IMR-90 (cell line): ENCODE measurements around the gene TFCP2. TPM values are rescaled to one million over a fixed set of nuclear protein-coding genes. Genes with fewer than 3 reads are reported as not detected.

Source experiments
- ATAC-seq: fragments of 200-7000 bp; cut with Tn5 transposase; 2 replicates; pipeline ENCODE4 v1.9.1; 2020; ENCODE audit warnings: low read depth, mild to moderate bottlenecking, moderate library complexity
- BruUV-seq: library from RNA; stranded (reverse); fragments of 400-500 nt; replicated peaks from 2 replicates; lab custom pipeline; 2021; lab: Mats Ljungman, UMichigan
- CTCF ChIA-PET: fragments of 300-600 bp; formaldehyde crosslinking; extraction: SDS; loops from one replicate; lab custom pipeline; 2021; ENCODE audit warnings: antibody characterized with exemption; lab: Yijun Ruan, JAX
- POLR2A ChIA-PET: fragments of 300-600 bp; sonication (Branson Sonifier 250); formaldehyde crosslinking; loops from one replicate; lab custom pipeline; 2022; ENCODE audit warnings: antibody characterized with exemption; ENCODE audit not compliant: unreplicated experiment; lab: Charles Lee
- DNase-seq: peaks from one replicate; pipeline ENCODE4 v3.0.0; 2013
- H2AFZ ChIP-seq: replicated peaks from 2 replicates; pipeline ENCODE3; 2013; ENCODE audit warnings: low read length, mild to moderate bottlenecking; ENCODE audit not compliant: poor library complexity
- H2AK5ac ChIP-seq: 2 replicates; pipeline ENCODE4 v1.6.1; 2013; ENCODE audit warnings: low read depth, low read length, inconsistent platforms
- H2AK9ac ChIP-seq: replicated peaks from 2 replicates; pipeline ENCODE3; 2013; ENCODE audit warnings: mild to moderate bottlenecking, low read depth, low read length, moderate library complexity; ENCODE audit not compliant: poor library complexity
- H2BK120ac ChIP-seq: 2 replicates; pipeline ENCODE4 v1.6.1; 2013; ENCODE audit warnings: low read depth, low read length, inconsistent platforms
- H2BK15ac ChIP-seq: 3 replicates; pipeline ENCODE4 v1.6.1; 2013; ENCODE audit warnings: low read depth, low read length, inconsistent platforms
- H2BK20ac ChIP-seq: 2 replicates; pipeline ENCODE4 v1.6.1; 2013; ENCODE audit warnings: low read depth, mild to moderate bottlenecking, inconsistent platforms, low read length, moderate library complexity
- H2BK5ac ChIP-seq: 2 replicates; pipeline ENCODE4 v1.6.1; 2013; ENCODE audit warnings: mild to moderate bottlenecking, low read depth, low read length, inconsistent platforms; ENCODE audit not compliant: poor library complexity, severe bottlenecking
- H3K14ac ChIP-seq: replicated peaks from 2 replicates; pipeline ENCODE4 v1.6.1; 2013; ENCODE audit warnings: low read depth, low read length, inconsistent platforms
- H3K18ac ChIP-seq: 2 replicates; pipeline ENCODE4 v1.6.1; 2013; ENCODE audit warnings: low read depth, low read length, control low read depth
- H3K23ac ChIP-seq: 2 replicates; pipeline ENCODE4 v1.6.1; 2013; ENCODE audit warnings: low read depth, low read length, inconsistent platforms
- H3K27ac ChIP-seq: 2 replicates; pipeline ENCODE4 v1.5.1; 2013; ENCODE audit warnings: mild to moderate bottlenecking, control low read depth, low read length; ENCODE audit not compliant: insufficient read depth
- H3K27me3 ChIP-seq: 2 replicates; pipeline ENCODE4 v1.6.1; 2013; ENCODE audit warnings: low read length; ENCODE audit not compliant: control insufficient read depth, insufficient read depth
- H3K36me3 ChIP-seq: 2 replicates; pipeline ENCODE4 v1.6.1; 2013; ENCODE audit warnings: low read length, mixed read lengths; ENCODE audit not compliant: control insufficient read depth, insufficient read depth
- H3K4ac ChIP-seq: 2 replicates; pipeline ENCODE4 v1.6.1; 2013; ENCODE audit warnings: low read depth, low read length, inconsistent platforms
- H3K4me1 ChIP-seq: 2 replicates; pipeline ENCODE4 v1.6.1; 2013; ENCODE audit warnings: low read length, mixed read lengths; ENCODE audit not compliant: control insufficient read depth, insufficient read depth
- H3K4me2 ChIP-seq: 2 replicates; pipeline ENCODE4 v1.6.1; 2013; ENCODE audit warnings: low read depth, mild to moderate bottlenecking, control low read depth, low read length, moderate library complexity
- H3K4me3 ChIP-seq: 2 replicates; pipeline ENCODE4 v1.5.1; 2013; ENCODE audit warnings: low read depth, mild to moderate bottlenecking, control low read depth, low read length, moderate library complexity; ENCODE audit not compliant: insufficient read depth
- H3K56ac ChIP-seq: 2 replicates; pipeline ENCODE4 v1.6.1; 2013; ENCODE audit warnings: low read length, inconsistent platforms; ENCODE audit not compliant: insufficient read depth; ENCODE audit errors: extremely low read depth
- H3K79me1 ChIP-seq, 2 experiments: 2 replicates each; pipeline ENCODE4 v1.6.1; 2013; ENCODE audit warnings: low read length in 2 of 2, inconsistent platforms in 1 of 2, low read depth in 1 of 2
- H3K9ac ChIP-seq: 2 replicates; pipeline ENCODE4 v1.6.1; 2013; ENCODE audit warnings: low read depth, low read length, control low read depth
- H3K9me1 ChIP-seq: 2 replicates; pipeline ENCODE4 v1.6.1; 2013; ENCODE audit warnings: low read length, inconsistent platforms; ENCODE audit not compliant: insufficient read depth
- H3K9me3 ChIP-seq: 2 replicates; pipeline ENCODE4 v1.6.1; 2013; ENCODE audit warnings: low read length; ENCODE audit not compliant: control insufficient read depth, insufficient read depth
- H4K20me1 ChIP-seq: 2 replicates; pipeline ENCODE4 v1.6.1; 2013; ENCODE audit warnings: low read length, inconsistent platforms; ENCODE audit not compliant: insufficient read depth
- H4K5ac ChIP-seq: 2 replicates; pipeline ENCODE4 v1.6.1; 2013; ENCODE audit warnings: mild to moderate bottlenecking, low read depth, low read length, control low read depth
- H4K8ac ChIP-seq, 2 experiments: 2 replicates each; pipeline ENCODE4 v1.6.1; 2013; ENCODE audit warnings: low read depth in 2 of 2, low read length in 2 of 2, control low read depth in 1 of 2, inconsistent platforms in 1 of 2
- H4K91ac ChIP-seq: 2 replicates; pipeline ENCODE4 v1.6.1; 2013; ENCODE audit warnings: low read depth, low read length, inconsistent platforms; ENCODE audit not compliant: insufficient read depth
- CEBPB ChIP-seq: IDR thresholded peaks from 2 replicates; pipeline ENCODE4 v1.6.1; 2012; ENCODE audit warnings: low read depth, low read length, improper control_type of control experiment
- CHD1 ChIP-seq: IDR thresholded peaks from 2 replicates; pipeline ENCODE4 v1.6.1; 2012; ENCODE audit warnings: low read depth, low read length, improper control_type of control experiment
- MAFK ChIP-seq: IDR thresholded peaks from 2 replicates; pipeline ENCODE4 v1.6.1; 2012; ENCODE audit warnings: low read depth, low read length, improper control_type of control experiment
- MXI1 ChIP-seq: IDR thresholded peaks from 2 replicates; pipeline ENCODE4 v1.6.1; 2012; ENCODE audit warnings: low read depth, mild to moderate bottlenecking, low read length, moderate library complexity, borderline replicate concordance
- RFX5 ChIP-seq: IDR thresholded peaks from 2 replicates; pipeline ENCODE4 v1.8.0; 2012; ENCODE audit warnings: low read depth, mild to moderate bottlenecking, low read length, moderate library complexity
- WGBS, 2 experiments: methylation state at CpG; one replicate each; pipeline versions ENCODE4 v1.1.5 to v1.1.7; 2013; ENCODE audit warnings: missing lambda C conversion rate in 2 of 2; ENCODE audit not compliant: insufficient read length in 1 of 2; ENCODE audit errors: extremely low coverage in 2 of 2; 5-methylcytosine and 5-hydroxymethylcytosine counted together
- dilution Hi-C: fragments of 300-500 bp; cut with HindIII; formaldehyde crosslinking; loops from one replicate; pipeline ENCODE4 v1.14.3; 2018; ENCODE audit warnings: low sequenced_read_pairs; ENCODE audit not compliant: unreplicated experiment
- in situ Hi-C: fragments of 300-500 bp; cut with MboI; formaldehyde crosslinking; loops from 3 replicates; pipeline ENCODE4 v1.14.3; 2019; ENCODE audit warnings: low sequenced_read_pairs, inconsistent platforms, mixed read lengths
- intact Hi-C: fragments of 100-400 bp; cut with micrococcal nuclease; formaldehyde crosslinking; loops from 2 replicates; pipeline ENCODE4 v1.10.0; 2022
- polyA plus RNA-seq, 3 experiments: library from polyadenylated mRNA; depleted of rRNA; stranded (reverse); fragments of >200 nt; gene quantifications; 2 replicates each; pipeline ENCODE4 v1.2.3, GENCODE V29; 2012; ENCODE audit warnings: low replicate concordance in 1 of 3
- total RNA-seq: library from RNA; depleted of rRNA; stranded (reverse); fragments of >200 nt; gene quantifications from 2 replicates; pipeline ENCODE4 v1.2.3, GENCODE V29; 2012

The TFCP2 gene
- total and polyA plus RNA-seq, 2 of the 4 experiments (the other 2 are of a cell fraction): 10.0 to 15.4 TPM

DNA sequence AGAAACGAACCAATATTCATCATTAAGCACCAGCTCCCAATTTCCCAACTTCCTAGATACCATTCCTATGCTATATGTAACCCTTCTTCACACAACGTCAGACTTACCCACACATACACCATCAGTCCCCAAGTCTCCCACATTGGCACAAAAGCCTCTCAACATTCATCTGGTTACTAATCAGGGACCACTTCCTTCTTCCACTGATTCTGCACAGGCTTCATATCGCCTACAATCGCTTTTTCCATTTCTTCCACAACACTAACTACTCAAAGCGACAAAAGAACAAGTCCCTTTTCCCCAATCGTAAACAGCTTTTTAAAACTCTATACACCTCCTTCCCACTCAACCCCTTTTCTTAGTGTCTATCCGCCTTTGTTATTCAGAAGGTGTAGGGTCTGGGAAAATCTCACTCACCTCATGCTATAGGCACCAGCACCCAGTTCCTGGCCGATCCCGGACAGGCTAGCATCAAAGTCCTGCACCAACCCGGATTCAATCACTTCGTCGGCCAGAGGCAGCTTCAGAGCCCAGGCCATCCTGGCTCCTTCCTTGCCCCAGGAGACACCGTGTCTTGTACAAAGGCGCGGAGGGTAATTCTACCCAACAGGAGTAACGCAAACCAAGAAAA, 936 bp downstream of the TFCP2 start:
- Histone ChIP-seq H2AK5ac (peak overlapping the region; percentile 37), H4K20me1 (peaks cover 8% of the 10 kb centered on the region), H3K79me1 (peaks cover 11 to 39% of the 10 kb centered on the region in 2 experiments), H2BK120ac (no peak overlapping the region), H2AK9ac (peak overlapping the region; percentile 88), H3K4me2 (peak overlapping the region; percentile 84), H3K27me3 (no peaks in the 10 kb centered on the region), H3K9me1 (peaks cover 3% of the 10 kb centered on the region), H4K5ac (peak overlapping the region; percentile 31; the same call in 1 of the 2 replicates), H2BK20ac (no peak overlapping the region), H3K14ac (peak overlapping the region; percentile 73), H3K4me3 (peak overlapping the region; percentile 57), H3K9ac (peak overlapping the region; percentile 91), H3K23ac (peak overlapping the region; percentile 77), H3K36me3 (no peaks in the 10 kb centered on the region), H3K27ac (peak overlapping the region; percentile 95), H2BK5ac (peak overlapping the region; percentile 91), H4K8ac (peak overlapping the region; percentile 94 to 99), H2BK15ac (no peak overlapping the region), H2AFZ (peak overlapping the region; percentile 97), H3K56ac (peak overlapping the region; percentile 88), H3K9me3 (no peaks in the 10 kb centered on the region), H3K4ac (peak overlapping the region; percentile 100), H4K91ac (peak overlapping the region; percentile 32; the same call in 1 of the 2 replicates), H3K18ac (no peak overlapping the region), H3K4me1 (no peaks in the 10 kb centered on the region)
- intact Hi-C loops: loop anchor here (2.0 to 5.0 kb wide), 2 partner anchors 45 to 67 kb away; partner anchors contain the start of gene DAZAP2
- in situ Hi-C loops: no loop called here
- ChIA-PET CTCF (no interaction called here), POLR2A (no interaction called here)
- TF ChIP-seq MAFK (no peak), CHD1 (no peak), MXI1 (no peak), CEBPB (peak; percentile 34; the same call in 1 of the 2 replicates), RFX5 (no peak)
- 2 to 100% methylated on average over 2 to 6 of the region's 16 CpGs for WGBS, 2 experiments
- ATAC-seq: peak; percentile 13
- no TSS peak for BruUV-seq
- dilution Hi-C loops: no loop called here
- peak; percentile 48 for DNase-seq
